Fibroblast of lung (primary cell): ENCODE data around the gene CCDC6. TPM values are rescaled to one million over a fixed set of nuclear protein-coding genes. Genes with fewer than 3 reads are reported as not detected.

ENCODE experiments used
- DNase-seq, 2 donors: peaks; one replicate each; pipeline versions ENCODE4 v3.0.0 to v3.0.0-alpha.2; 2010; ENCODE audit warnings: low read depth in 2 of 2
- H2AFZ ChIP-seq: 2 replicates; pipeline ENCODE4 v1.5.1; 2012; ENCODE audit warnings: low read length, control low read depth, inconsistent platforms
- H3K27ac ChIP-seq: 2 replicates; pipeline ENCODE4 v1.5.1; 2011; ENCODE audit warnings: low read length, control low read depth; ENCODE audit not compliant: insufficient read depth
- H3K27me3 ChIP-seq: 2 replicates; pipeline ENCODE4 v1.5.1; 2011; ENCODE audit warnings: mild to moderate bottlenecking, low read length; ENCODE audit not compliant: control insufficient read depth, insufficient read depth
- H3K36me3 ChIP-seq: 2 replicates; pipeline ENCODE4 v1.5.1; 2011; ENCODE audit warnings: low read length; ENCODE audit not compliant: control insufficient read depth, insufficient read depth
- H3K4me1 ChIP-seq: 2 replicates; pipeline ENCODE4 v1.5.1; 2011; ENCODE audit warnings: low read length; ENCODE audit not compliant: control insufficient read depth, insufficient read depth; ENCODE audit errors: extremely low read depth
- H3K4me2 ChIP-seq: 2 replicates; pipeline ENCODE4 v1.5.1; 2011; ENCODE audit warnings: low read length, control low read depth; ENCODE audit not compliant: insufficient read depth; ENCODE audit errors: extremely low read depth
- H3K4me3 ChIP-seq, 4 experiments: fragments of 200-600 bp in 1 of 4; sonication (generic) in 1 of 4; replicated peaks in 1 of 4; 2 replicates each; pipeline ENCODE4 v1.5.1; 2011 to 2016; ENCODE audit warnings: low read length in 4 of 4, low read depth in 3 of 4, mild to moderate bottlenecking in 3 of 4, control low read depth in 2 of 4, inconsistent platforms in 1 of 4, mixed read lengths in 1 of 4; ENCODE audit not compliant: insufficient read depth in 1 of 4; ENCODE audit errors: control extremely low read depth in 1 of 4
- H3K79me2 ChIP-seq: 2 replicates; pipeline ENCODE4 v1.5.1; 2012; ENCODE audit warnings: mild to moderate bottlenecking, low read length, inconsistent platforms; ENCODE audit not compliant: control insufficient read depth, insufficient read depth
- H3K9ac ChIP-seq: 2 replicates; pipeline ENCODE4 v1.5.1; 2011; ENCODE audit warnings: mild to moderate bottlenecking, low read length, control low read depth; ENCODE audit not compliant: insufficient read depth
- H3K9me3 ChIP-seq: 2 replicates; pipeline ENCODE4 v1.5.1; 2012; ENCODE audit warnings: low read depth, low read length; ENCODE audit not compliant: control insufficient read depth, insufficient read depth
- H4K20me1 ChIP-seq: 2 replicates; pipeline ENCODE4 v1.5.1; 2011; ENCODE audit warnings: low read length; ENCODE audit not compliant: control insufficient read depth, insufficient read depth; ENCODE audit errors: extremely low read depth
- CTCF ChIP-seq, 2 donors: IDR thresholded peaks in 1 of 2; conservative IDR thresholded peaks in 1 of 2; 1 replicate in 1 of 2; 2 replicates in 1 of 2; pipeline ENCODE4 v1.5.1; 2011 to 2012; ENCODE audit warnings: low read length in 2 of 2, control low read depth in 1 of 2, inconsistent platforms in 1 of 2, low read depth in 1 of 2, mild to moderate bottlenecking in 1 of 2
- EZH2 ChIP-seq: IDR thresholded peaks from 2 replicates; pipeline ENCODE4 v1.5.1; 2012; ENCODE audit warnings: low read length, control low read depth, mild to moderate bottlenecking; ENCODE audit errors: missing control alignments
- polyA plus RNA-seq, 2 donors: library from polyadenylated mRNA; depleted of rRNA in 1 of 2; stranded (reverse) in 1 of 2; unstranded in 1 of 2; fragments of >200 nt; gene quantifications; 2 replicates each; pipeline ENCODE4 v1.2.1, GENCODE V29; 2011 to 2012; ENCODE audit warnings: missing spikeins in 1 of 2
- total RNA-seq: library from RNA; depleted of rRNA; stranded (reverse); fragments of >200 nt; gene quantifications from 2 replicates; pipeline ENCODE4 v1.2.1, GENCODE V29; 2014

The CCDC6 gene
- total and polyA plus RNA-seq, 2 donors (not counting 1 experiment from before 2014, with no cell fraction given) = 35.5 to 51.2 TPM

GRCh38 chr10:59926086-59926485, 19.7 kb upstream of the CCDC6 start:
- no peak for DNase-seq
- H3K36me3 ChIP-seq = no peaks in the 10 kb centered on the region
- no peak for TF ChIP-seq CTCF (conservative IDR thresholded peaks at IDR 0.05 in 1 of 2, IDR thresholded peaks at IDR 0.05 in 1 of 2; ENCODE audit: low read depth in 1 of 2, low read length in 2 of 2)
- no peak for TF ChIP-seq EZH2
- H4K20me1 ChIP-seq = no peaks in the 10 kb centered on the region
- no peak overlapping the region for H2AFZ ChIP-seq
- H3K4me1 ChIP-seq = no peaks in the 10 kb centered on the region
- H3K27me3 ChIP-seq = no peaks in the 10 kb centered on the region
- H3K4me2 ChIP-seq = no peak overlapping the region
- no peak overlapping the region for H3K27ac ChIP-seq
- no peaks in the 10 kb centered on the region for H3K79me2 ChIP-seq
- H3K9ac ChIP-seq = no peak overlapping the region
- H3K4me3 ChIP-seq = no peak overlapping the region
- no peaks in the 10 kb centered on the region for H3K9me3 ChIP-seq

GRCh38 chr10:59922907-59923306, 16.6 kb upstream of the CCDC6 start:
- Histone ChIP-seq H3K4me3 (no peak overlapping the region), H3K9me3 (no peaks in the 10 kb centered on the region), H4K20me1 (no peaks in the 10 kb centered on the region), H3K4me2 (no peak overlapping the region), H3K27me3 (no peaks in the 10 kb centered on the region), H3K4me1 (no peaks in the 10 kb centered on the region), H3K79me2 (no peaks in the 10 kb centered on the region), H3K36me3 (no peaks in the 10 kb centered on the region), H3K27ac (no peak overlapping the region), H3K9ac (no peak overlapping the region), H2AFZ (no peak overlapping the region)
- TF ChIP-seq EZH2 = no peak
- TF ChIP-seq CTCF (conservative IDR thresholded peaks at IDR 0.05 in 1 of 2, IDR thresholded peaks at IDR 0.05 in 1 of 2; ENCODE audit: low read depth in 1 of 2, low read length in 2 of 2) = no peak
- no peak for DNase-seq

GRCh38 chr10:59917922-59918321, 11.6 kb upstream of the CCDC6 start:
- Histone ChIP-seq H2AFZ (no peak overlapping the region), H3K4me2 (no peak overlapping the region), H4K20me1 (no peaks in the 10 kb centered on the region), H3K79me2 (no peaks in the 10 kb centered on the region), H3K27ac (no peak overlapping the region), H3K9me3 (no peaks in the 10 kb centered on the region), H3K9ac (no peak overlapping the region), H3K36me3 (no peaks in the 10 kb centered on the region), H3K27me3 (no peaks in the 10 kb centered on the region), H3K4me3 (no peak overlapping the region), H3K4me1 (no peaks in the 10 kb centered on the region)
- TF ChIP-seq EZH2 (no peak), CTCF (conservative IDR thresholded peaks at IDR 0.05 in 1 of 2, IDR thresholded peaks at IDR 0.05 in 1 of 2; ENCODE audit: low read depth in 1 of 2, low read length in 2 of 2) (no peak)
- no peak for DNase-seq
